Measurements from ENCODE around the gene RGS14.
"Not testable (repeated sequence)": the region's sequence is repeated elsewhere in the genome, so short reads cannot be mapped to it uniquely, and the experiment has no call there.

Gene RGS14

DNA sequence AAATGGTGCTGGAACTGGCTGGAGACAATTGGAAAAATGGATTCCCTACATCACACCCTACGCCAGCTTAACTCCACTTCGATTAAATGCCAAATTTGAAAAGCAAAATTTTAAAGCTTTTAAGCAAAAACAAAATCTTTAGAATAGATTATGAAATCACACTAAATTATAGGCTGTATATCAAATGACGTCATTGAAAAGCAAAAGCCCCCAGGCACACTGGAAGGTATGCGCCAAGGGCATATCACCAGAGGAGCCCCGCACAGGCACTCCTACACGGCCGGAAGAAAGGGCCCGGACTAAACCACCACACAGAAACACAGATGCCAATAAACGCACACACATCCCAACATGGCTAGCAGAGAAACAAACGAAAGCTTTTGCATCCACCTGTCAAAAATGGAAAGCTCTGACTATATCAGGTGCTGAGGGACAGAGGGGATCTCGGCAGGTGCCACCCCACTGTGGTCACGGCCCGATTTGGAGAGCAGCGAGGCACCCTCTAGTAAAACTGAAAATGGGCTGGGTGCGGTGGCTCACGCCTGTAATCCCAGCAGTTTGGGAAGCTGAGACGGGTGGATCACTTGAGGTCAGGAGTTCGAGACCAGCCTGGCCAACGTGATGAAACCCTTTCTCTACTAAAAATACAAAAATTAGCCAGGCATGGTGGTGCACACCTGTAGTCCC lies 29.0 kb upstream of the RGS14 start:
- no peak for DNase-seq

DNA sequence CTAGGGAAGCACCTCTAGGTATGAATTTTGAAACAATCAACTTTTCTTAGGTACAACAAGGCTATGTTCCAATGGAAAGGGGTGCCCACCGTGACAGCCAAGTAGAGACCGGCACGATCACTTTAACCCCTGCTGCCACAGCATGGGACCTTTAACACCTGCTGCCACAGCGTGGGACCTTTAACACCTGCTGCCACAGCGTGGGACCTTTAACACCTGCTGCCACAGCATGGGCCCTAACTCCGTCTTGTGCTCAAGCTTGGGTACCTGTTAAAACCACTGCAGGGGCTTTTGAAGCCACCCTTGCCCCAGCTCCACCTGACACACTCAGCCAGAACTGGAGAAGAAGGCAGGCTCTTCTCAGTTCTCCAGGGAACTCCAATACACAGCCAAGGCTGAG lies 27.8 kb upstream of the RGS14 start:
- DNase-seq: peak in 1 of 2 experiments; percentile 26

GRCh38 chr5:177330991-177331842 lies 26.5 kb upstream of the RGS14 start:
- no peak for DNase-seq

GRCh38 chr5:177332031-177332895 lies 25.5 kb upstream of the RGS14 start:
- no peak for DNase-seq

DNA sequence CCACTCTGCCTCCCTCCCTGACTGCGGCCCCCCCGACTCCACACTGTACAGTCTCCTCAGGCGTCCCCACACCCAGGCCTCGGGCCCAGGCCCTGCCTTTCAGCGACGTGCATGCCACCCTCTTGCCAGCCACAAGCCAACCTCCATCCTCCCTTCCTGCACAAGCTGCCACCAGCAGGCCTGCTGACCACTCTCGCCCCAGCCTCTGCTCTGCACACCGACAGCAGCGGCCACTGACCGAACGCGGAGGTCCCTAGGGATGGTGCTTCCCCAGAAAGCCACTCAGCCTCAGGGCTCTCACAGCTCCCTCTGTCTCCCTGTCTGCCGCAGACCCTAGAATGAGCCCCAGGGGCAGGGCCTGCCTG lies 24.8 kb upstream of the RGS14 start:
- no peak for DNase-seq

GRCh38 chr5:177333420-177334154 lies 24.1 kb upstream of the RGS14 start:
- DNase-seq: no peak

DNA sequence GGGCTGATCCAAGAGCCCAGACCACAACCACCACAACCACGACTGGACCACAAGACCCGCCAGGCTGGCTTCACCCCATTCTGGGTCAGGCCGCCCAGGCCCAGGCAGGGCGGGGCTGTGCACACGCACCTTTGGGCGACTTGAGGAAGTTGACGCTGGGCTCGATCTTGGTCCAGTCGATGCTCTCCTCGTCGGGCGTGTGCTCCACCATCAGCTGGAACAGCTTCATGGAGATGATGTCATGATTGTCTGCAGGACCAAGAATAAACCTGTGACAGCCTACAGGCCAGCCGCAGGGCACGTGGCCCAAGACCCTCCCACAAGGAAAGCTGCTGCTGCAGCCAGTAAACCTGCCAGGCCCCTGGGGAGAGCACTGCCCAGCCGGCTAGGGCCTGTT lies 23.6 kb upstream of the RGS14 start:
- DNase-seq: no peak

GRCh38 chr5:177334781-177335700 lies 22.7 kb upstream of the RGS14 start:
- no peak for DNase-seq

GRCh38 chr5:177335701-177336065 lies 22.0 kb upstream of the RGS14 start:
- DNase-seq: no peak

DNA sequence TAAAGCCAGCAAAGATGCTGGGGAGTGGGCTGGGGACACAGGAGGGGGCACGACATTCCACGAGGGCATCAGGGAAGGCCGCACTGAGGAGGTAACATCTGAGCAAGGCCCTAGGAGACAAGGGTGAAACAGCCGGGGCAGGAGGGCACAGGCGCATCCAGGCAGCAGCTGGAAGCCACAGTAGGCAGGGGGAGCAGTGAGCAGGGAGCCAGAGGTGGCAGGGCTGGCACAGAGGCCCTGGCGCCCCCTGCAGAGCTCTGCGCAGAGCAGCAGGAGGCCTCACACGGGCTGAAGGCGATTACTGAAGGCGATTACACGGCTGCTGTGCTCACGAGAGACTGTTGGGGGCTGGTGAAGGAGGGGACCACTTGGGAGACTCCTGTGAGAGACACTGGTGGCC lies 21.6 kb upstream of the RGS14 start:
- peak in 1 of 2 experiments; percentile 56 for DNase-seq

DNA sequence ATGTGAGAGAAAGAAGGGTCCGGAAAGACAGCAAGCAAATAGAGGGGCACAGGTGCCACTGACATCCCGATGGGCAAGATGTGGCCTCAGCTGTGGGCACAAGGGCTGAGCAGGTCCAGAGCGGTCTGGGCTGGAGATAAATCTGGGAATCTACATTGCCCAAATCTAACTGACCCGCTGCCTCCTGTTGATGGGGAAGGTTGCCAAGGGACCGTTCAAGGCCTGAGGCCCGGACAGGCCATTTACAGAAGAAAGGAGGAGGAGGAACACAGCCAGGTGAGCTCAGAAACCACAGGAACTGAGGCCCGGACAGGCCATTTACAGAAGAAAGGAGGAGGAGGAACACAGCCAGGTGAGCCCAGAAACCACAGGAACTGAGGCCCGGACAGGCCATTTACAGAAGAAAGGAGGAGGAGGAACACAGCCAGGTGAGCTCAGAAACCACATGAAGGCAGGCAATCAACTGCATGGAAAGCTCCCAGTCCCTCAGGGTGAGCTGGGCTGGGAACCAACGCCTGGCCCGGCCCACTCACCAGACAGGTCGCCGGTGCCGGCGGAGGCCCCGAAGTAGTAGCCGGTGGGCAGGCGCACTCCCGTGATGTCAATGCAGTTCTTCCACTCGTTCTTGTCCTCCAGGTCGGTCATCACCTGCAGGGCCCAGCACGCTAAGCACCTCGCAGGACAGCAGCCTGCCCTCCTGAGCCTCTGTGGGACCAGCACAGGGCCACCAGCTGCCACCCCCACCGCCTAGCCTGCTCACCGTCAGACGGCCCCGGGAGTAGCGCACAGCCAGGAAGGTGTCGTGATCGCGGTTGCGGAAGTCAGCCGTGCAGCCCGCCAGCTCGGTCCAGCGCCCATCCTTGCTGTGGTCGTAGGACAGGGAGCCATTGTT lies 20.9 kb upstream of the RGS14 start:
- DNase-seq: no peak

DNA sequence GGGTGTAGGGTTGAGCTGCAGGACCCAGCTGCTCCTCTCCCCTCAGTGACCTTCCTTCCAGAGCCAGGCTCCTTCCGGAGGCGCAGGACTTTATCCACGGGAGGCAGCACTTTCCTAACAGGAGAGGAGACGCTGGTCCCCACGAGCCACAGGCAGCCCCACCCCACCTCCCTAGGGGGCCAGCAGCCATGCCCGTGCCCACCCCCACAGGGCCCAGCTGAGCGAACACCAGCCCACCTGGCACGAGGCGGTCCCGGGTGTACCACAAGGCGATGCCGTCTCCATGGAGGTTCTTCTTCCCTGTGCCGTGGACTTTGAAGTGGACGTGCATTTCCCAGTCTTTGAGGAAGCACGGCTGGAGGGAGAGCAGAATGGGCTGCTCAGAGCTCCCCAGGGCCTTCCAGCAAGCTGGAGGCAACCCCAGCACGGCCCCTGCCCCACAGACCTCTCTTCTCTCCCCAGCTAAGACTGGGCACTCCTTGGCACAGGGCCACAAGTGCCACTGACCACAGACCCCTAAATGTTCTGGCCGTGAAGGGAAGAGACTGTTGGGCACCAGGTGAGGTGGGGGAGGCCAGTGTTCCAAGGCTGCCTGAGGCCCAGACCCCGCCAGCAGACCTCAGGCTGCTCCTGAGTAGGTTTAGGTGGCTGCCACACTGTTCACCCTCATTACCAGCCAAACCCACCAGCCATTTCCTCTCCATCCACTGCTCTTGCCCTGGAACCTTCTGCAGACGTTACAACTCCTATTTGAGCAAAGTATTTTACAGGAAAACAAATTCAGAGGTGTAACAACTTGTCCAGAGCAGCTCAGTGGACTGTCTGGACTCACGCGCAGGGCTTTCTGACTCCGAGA lies 19.2 kb upstream of the RGS14 start:
- no peak for DNase-seq

DNA sequence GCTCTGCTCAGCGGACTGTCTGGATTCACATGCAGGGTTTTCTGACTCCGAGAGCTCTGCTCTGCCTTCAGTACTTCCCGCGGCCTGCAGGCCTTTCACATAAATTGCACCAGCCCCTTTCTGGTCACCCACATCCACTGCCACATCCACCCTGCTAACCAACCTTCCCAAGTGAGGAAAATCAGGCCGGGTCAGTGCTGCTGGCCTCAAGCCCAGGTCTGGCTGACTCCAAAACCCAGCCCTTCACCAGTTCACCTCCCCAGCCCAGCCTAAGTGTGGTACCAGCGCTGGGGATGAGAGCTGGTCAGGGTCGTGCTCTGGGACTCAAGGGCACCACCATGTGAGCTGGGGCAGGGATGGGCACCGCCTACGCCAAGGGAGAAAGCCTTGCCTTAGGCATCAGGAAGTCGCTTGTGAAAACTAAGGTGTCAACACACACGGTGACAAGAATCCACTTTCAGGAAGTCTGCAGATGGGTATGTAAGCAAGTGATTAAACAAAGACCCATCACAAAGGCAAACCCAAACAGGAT lies 18.6 kb upstream of the RGS14 start:
- peak; percentile 28 to 55 for DNase-seq

GRCh38 chr5:177343000-177343399 lies 14.7 kb upstream of the RGS14 start:
- DNase-seq: not testable (repeated sequence)

DNA sequence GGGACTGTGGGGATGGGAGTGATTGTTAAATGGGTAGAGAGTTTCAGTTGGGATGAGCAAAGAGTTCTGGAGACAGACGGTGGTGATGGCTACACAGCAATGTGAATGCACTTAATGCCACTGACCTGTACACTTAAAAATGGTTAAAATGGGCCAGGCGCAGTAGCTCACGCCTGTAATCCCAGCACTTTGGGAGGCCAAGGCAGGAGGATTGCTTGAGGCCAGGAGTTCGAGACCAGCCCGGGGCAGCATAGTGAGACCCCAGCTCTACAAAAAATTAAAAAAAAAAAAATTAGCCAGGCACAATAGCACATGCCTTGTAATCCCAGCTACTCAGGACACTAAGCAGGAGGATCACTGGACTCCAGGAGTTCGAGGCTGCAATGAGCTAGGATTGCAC lies 13.9 kb upstream of the RGS14 start:
- DNase-seq: no peak

- DNase-seq: no peak
Measured at GRCh38 chr5:177344891-177345290, 12.8 kb upstream of the RGS14 start.

DNA sequence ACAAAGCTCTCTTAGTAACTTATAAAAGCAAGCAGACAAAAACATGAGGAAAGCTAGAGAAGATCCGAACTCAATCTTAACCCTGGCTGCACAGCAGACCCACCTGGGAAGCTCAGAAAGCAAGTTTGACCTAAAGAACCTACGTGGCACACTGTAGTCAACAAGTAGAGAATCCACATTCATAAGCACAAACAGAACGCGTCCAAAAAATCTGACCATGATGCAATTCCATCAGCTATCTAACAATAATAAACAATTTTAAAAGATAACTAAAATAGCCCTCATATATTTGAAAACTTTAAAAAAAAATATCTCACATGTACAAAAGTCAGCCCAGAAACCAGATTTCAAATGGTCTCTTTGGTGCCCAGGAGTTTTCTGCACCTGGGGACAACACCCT lies 10.9 kb upstream of the RGS14 start:
- no peak for DNase-seq

DNA sequence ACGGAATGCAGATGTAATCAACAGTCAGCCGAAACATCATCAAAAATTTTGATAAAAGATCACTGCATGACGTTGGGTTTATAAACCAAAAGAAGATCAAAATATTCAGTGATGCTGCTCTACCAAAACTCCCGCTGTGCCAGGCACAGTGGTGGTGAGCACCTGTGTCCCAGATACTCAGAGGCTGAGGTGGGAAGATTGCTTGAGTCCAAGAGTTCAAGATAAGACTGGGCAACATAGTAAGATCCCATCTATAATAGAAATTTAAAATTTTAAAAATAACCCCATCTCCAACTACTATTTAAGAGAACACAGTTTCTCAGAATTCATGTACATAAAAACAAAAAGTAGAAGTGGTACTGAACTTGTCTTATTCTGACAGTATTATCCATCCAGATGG lies 10.0 kb upstream of the RGS14 start:
- no peak for DNase-seq

- no peak for DNase-seq
Measured at GRCh38 chr5:177349362-177349647, 8.4 kb upstream of the RGS14 start.

DNA sequence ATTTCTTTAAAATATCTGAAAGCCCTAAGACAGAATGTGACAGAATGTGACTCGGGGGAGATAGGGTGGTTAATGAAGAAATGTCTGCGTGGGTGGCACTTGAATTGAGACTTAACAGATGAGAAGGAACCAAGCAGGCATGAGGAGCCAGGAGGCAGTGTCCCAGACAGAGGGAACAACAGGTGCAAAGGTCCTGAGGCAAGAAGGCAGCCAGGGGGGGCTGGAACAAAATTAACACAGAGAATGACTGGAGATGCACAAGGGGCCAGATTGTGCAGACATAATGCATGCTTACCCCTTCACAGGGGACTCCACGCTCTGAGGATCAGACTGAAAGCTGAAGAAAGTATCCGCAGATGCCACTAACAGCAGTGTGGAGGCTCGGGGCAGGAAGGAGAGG lies 8.0 kb upstream of the RGS14 start:
- DNase-seq: no peak

Data from NCI-H2081 (cell line).